GM21723 (cell line): ENCODE measurements around the gene LRFN4.

ENCODE experiments used
- ATAC-seq: cut with Tn5 transposase; IDR thresholded peaks from one replicate; pipeline ENCODE4 v1.9.1; 2021; ENCODE audit warnings: mild to moderate bottlenecking, moderate library complexity; ENCODE audit not compliant: unreplicated experiment

Gene LRFN4

DNA sequence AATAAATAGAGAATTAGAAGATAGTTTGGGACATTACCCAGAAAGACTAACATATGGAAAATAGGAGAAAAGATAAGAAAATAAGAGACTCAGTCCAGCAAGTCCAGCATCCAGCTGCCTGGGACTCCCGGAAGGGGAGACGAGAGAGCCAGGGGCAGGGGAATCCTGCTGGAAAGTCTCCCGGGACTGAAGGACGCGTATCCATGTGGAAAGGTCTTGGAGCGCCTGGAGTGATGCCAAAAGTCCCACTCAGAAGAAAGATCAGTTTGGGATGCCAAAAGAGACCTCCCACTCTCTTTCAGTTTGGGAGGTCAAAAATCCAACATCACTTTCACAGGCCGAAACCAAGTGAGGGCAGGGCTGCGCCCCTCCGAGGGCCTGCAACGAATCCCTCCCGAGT is 30.7 kb downstream of the LRFN4 start:
- ATAC-seq = no peak

DNA sequence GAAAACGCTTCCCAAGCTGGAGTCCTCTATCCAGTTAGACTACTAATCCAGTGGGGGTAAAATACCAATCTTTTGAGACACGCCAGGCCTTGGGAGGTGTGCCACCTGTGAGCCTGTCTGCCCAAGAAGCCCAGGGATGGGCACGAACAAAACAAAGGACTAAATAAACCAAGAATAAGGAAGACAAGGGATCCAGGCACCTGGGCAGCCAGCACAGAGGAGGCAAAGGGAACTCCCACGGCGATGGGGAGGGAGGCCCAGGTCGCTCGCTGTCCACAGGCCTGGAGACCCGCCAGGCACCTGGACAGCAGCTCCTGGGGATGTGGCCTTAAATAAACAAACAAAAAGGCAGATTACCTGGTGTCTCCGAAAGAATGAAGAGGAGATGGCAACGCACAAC is 31.4 kb downstream of the LRFN4 start:
- no peak for ATAC-seq

GRCh38 chr11:66889960-66890359 is 33.1 kb downstream of the LRFN4 start:
- ATAC-seq = no peak

GRCh38 chr11:66891851-66892660 is 35.2 kb downstream of the LRFN4 start:
- ATAC-seq = peak; percentile 94

- ATAC-seq = no peak
Measured at GRCh38 chr11:66892911-66893310, 36.0 kb downstream of the LRFN4 start.

DNA sequence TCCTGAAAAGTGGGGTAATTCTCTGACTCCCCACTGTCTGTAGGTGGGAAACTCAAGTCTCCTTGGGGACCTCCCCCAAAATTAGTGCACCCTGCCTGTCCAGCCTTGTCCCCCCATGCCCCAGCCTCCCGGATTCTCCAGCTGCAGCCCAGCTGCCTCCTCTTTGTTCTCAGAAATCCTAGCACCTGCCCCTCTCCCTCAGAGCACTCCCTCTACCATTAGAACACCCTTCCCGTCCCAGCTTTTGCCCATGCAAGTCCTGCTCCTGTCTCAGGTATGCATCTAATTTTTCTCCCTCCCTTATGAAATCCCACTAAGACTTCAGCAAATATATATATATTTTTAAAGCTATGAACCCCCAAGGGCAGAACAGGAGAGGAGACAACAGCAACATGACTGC is 37.3 kb downstream of the LRFN4 start:
- no peak for ATAC-seq

GRCh38 chr11:66901964-66902390 is 45.1 kb downstream of the LRFN4 start:
- ATAC-seq = no peak

DNA sequence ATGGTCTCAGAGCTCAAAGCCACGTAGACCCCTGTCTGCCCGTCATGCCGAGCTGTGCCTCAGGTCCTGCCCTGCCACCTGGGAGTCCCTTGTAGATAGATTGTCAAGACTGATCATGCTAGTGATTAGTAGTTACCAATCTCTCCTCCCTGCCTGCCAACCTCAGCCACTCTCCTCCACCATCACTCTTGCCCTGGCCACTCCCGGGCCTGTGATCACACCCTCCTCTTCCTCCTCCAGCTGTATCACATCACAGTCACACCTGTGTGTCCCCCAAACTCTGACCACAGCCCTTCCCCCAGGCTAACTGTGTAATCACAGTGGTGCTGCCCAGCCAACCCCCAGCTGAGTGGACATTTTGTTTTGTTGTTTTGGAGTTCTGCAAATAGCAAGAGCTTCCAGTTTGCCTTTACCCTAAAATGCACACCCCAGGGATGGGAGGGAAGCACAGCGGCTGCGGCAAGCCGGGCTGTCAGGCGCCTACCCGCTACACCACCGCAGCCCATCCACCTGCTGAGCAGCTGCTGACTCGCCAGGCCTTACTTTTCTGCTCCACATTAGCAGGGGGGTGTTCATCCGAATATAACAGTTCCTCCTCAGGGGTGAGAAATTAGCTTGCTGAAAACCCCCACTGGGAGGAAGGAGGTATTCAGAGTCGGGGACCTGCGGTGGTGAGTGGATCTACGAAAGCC is 45.8 kb downstream of the LRFN4 start:
- no peak for ATAC-seq

DNA sequence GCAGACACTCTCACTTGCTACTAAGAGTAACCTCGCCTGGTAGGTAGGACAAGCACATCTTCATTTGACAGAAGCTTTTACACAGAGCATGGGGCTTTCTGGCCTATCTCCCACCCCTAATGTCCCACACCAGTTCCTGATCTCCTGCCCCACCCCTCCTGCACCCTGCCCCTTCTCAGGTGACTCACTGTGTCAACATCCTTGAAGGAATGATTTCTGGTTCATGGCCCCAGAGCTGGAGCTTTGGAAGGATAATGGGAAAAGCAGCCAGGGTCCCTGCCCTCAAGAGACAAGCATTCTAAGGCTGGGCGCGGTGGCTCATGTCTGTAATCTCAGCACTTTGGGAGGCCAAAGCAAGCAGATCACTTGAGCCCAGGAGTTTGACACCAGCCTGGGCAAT is 47.2 kb downstream of the LRFN4 start:
- no peak for ATAC-seq

- no peak for ATAC-seq
Measured at GRCh38 chr11:66904561-66904960, 47.7 kb downstream of the LRFN4 start.

GRCh38 chr11:66904981-66905521 is 48.2 kb downstream of the LRFN4 start:
- ATAC-seq = no peak

DNA sequence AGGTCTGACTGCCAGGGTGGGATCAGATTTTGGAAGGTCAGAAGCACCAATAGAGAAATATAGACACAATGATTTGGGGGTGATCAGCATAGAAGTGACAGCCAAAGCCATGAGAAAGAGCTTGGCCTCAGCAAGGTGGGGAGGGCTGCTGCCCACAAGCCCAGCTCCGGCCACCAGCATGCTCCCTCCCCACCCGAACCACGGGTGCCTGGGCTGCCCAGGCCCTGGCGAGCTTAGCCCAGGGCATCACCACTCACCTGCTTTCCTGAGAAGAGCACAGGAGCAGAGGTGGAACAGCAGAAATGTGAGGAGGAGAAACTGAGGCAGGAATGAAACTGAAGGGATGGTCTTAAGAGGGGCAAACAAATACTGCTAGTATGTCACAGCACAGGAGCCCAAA is 48.8 kb downstream of the LRFN4 start:
- ATAC-seq = no peak

DNA sequence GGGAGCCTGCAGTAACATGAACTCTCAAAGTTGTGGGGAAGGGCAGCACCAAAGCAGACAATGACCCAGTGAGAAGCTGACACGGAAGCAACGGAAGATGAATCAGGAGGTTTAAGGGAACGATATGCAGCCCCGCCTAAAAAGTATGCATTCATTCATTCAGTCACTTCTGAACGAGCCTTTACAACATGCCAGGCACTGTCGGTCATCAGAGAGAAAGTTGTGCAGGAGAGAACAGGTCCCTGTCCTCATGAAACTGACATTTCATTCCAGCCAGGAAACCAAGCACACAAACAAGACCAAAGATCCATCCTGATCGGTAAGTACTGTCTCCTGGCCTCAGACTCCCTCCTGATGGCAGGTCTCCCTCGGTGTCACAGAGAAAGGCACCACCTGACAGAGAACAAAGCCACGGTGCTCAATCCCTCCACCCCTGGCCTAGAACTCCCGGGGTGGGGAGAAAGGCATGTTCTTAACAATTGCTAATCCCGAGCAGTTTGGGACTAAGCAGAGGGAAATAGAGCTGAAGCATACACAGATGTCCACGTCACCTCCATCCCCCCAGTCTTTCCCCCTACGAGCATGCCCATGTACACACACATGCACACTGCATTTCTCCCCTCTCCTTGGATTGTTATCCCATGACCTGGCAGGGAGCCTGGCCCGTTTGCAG is 49.3 kb downstream of the LRFN4 start:
- no peak for ATAC-seq

DNA sequence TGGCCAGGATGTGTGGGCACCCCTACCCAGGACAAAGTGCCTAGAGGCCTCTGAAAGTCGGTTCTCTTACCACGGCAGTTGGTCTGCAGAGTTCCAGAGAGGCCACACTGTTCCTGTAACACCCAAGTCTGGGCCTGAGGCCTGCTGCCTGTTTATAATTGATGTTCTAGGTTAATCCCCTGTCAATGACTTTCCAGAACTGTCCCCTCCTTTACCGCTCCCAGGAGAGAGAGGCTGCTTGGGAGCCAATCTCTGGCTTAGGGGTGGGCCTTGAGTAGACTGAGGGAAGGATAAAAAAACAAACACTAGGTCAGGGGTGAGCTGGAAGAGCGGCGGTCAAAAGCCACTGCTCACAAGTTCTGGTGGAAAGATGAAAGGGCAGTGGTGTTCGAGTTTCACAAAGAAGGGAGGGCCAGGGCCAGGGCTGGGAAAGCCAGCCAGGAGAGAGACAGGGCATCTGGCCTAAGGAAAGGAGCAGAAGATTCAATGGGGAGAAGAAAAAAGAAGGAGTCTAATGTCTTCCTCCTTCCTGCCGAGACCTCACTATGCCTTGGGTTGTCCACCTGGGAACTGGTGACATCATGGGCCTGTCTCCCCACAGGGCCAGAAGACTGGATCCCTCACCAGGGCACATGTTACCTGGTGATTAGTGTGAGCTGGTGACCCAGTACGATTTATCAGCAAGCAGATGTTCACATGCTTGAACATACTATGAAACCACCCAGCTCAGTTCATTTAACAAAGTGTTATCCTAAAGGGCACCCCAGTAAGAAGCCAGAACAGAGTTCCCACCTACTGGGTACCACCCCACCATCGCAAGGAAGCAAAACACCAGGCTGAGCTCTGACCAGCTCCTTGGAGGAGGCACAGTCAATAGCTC is 51.1 kb downstream of the LRFN4 start:
- no peak for ATAC-seq

DNA sequence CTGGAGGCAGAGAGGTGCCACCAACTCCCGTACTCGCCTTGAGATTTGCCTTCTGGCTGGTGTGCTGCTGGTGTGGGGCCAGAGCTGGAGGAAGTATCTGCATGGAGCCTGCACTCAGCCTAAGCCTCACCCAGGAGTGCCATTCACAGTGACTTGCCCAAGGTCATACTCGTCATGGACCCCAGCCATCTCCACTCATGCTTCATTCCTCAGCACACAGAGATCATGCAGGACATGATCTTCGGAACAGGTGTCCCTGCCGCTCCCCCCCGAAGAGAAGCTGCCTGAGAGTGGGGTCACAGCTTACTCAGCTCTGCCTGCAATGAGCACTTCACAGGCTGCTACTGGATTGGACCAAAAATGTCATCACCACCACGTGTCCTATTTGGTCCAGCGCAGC is 52.3 kb downstream of the LRFN4 start:
- no peak for ATAC-seq

DNA sequence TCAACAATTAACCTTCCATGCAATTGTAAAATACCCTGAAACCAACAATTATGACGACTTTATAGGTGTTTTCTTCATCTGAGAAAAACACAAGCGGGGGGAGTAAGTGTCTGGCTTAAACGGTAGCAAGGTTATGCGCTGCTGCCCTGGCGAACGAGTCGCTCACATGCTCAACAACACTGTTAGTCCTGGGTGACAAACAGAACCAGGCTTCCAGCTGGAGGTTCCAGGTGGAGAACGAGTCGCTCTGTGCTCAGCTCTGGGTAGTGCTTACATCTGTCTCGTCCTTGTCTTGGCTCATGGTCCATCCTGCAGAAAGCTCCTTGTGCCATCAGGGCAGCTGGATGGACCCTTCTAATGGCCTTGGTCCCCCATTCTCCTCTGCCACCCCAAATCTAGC is 53.2 kb downstream of the LRFN4 start:
- ATAC-seq = no peak
